Ovary (tissue), 3 donors: Measurements from ENCODE around the gene TM9SF3.

Experiments used
- EP300 ChIP-seq: sonication (generic); formaldehyde crosslinking; IDR thresholded peaks from one replicate; pipeline ENCODE4 v1.6.1; 2017; ENCODE audit warnings: antibody characterized with exemption
- TF ChIP-seq, protein P1 (sequence below), 3 donors: fragments of 450-650 bp in 2 of 3; fragments of 200-600 bp in 1 of 3; IDR thresholded peaks; one replicate each; pipeline versions ENCODE4 v1.5.1 to v1.8.0; 2016 to 2022; ENCODE audit warnings: antibody characterized with exemption in 3 of 3, mild to moderate bottlenecking in 1 of 3
- donor health status: DM: no; HTN: no; CAD: no.

DNA sequence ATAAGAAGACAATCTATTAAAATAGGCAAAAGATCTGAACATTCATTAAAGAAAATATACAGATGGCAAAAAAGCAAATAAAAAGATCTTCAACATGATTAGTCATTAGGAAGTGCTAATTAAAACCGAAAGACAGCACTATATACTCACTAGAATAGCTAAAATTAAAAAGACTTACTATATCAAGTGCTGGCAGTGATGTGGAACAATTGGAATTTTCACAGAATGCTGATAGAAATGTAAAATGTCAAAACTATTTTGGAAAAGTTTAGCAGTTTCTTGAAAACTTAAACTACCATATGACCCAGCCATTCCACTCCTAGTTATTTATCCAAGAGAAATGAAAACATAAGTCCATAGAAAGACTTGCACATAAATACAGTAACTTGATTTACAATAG is 48.1 kb downstream of the TM9SF3 start:
- no peak for TF ChIP-seq EP300
- TF ChIP-seq, protein P1, sequence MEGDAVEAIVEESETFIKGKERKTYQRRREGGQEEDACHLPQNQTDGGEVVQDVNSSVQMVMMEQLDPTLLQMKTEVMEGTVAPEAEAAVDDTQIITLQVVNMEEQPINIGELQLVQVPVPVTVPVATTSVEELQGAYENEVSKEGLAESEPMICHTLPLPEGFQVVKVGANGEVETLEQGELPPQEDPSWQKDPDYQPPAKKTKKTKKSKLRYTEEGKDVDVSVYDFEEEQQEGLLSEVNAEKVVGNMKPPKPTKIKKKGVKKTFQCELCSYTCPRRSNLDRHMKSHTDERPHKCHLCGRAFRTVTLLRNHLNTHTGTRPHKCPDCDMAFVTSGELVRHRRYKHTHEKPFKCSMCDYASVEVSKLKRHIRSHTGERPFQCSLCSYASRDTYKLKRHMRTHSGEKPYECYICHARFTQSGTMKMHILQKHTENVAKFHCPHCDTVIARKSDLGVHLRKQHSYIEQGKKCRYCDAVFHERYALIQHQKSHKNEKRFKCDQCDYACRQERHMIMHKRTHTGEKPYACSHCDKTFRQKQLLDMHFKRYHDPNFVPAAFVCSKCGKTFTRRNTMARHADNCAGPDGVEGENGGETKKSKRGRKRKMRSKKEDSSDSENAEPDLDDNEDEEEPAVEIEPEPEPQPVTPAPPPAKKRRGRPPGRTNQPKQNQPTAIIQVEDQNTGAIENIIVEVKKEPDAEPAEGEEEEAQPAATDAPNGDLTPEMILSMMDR (IDR thresholded peaks at IDR 0.05), result no peak
